Epithelial cell of proximal tubule (primary cell): ENCODE data around the gene TBL1X. TPM values are rescaled to one million over a fixed set of nuclear protein-coding genes. Genes with fewer than 3 reads are reported as not detected.

Experiments used
- DNase-seq: peaks from one replicate; pipeline ENCODE4 v3.0.0-alpha.2; 2011; ENCODE audit warnings: low read depth
- H3K4me3 ChIP-seq: 2 replicates; pipeline ENCODE4 v1.5.1; 2011; ENCODE audit warnings: low read depth, mild to moderate bottlenecking, low read length
- total RNA-seq: library from RNA; depleted of rRNA; stranded (reverse); fragments of >200 nt; gene quantifications from 2 replicates; pipeline ENCODE4 v1.2.3, GENCODE V29; 2015
- TF ChIP-seq, protein P1 (sequence below): conservative IDR thresholded peaks from 2 replicates; pipeline ENCODE4 v1.5.1; 2012; ENCODE audit warnings: low read depth, mild to moderate bottlenecking, low read length

Gene TBL1X
- total RNA-seq, 1 donor from 2014 or later: 9.1 TPM

DNA sequence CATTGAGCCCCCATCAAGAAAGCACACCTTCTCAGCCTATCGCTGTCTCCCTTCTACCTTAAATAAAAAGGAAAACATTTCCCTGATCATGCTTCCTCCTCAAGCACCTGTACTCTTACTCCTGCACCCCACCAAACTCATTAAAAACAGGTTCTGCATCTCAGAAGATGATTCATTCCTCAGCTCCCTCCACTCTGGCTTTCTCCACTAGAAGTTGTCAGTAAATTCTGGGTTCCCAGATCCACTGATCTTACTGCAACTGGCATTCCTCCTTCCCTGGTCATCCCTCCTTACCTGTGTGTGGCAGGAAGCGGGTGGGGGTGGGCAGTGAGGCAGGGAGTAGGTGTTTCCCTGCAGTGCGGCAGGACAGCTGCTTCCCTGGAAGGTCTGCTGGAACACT, 192.0 kb downstream of the TBL1X start:
- TF ChIP-seq, protein P1, sequence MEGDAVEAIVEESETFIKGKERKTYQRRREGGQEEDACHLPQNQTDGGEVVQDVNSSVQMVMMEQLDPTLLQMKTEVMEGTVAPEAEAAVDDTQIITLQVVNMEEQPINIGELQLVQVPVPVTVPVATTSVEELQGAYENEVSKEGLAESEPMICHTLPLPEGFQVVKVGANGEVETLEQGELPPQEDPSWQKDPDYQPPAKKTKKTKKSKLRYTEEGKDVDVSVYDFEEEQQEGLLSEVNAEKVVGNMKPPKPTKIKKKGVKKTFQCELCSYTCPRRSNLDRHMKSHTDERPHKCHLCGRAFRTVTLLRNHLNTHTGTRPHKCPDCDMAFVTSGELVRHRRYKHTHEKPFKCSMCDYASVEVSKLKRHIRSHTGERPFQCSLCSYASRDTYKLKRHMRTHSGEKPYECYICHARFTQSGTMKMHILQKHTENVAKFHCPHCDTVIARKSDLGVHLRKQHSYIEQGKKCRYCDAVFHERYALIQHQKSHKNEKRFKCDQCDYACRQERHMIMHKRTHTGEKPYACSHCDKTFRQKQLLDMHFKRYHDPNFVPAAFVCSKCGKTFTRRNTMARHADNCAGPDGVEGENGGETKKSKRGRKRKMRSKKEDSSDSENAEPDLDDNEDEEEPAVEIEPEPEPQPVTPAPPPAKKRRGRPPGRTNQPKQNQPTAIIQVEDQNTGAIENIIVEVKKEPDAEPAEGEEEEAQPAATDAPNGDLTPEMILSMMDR: no peak
- DNase-seq: no peak
- no peak overlapping the region for H3K4me3 ChIP-seq

DNA sequence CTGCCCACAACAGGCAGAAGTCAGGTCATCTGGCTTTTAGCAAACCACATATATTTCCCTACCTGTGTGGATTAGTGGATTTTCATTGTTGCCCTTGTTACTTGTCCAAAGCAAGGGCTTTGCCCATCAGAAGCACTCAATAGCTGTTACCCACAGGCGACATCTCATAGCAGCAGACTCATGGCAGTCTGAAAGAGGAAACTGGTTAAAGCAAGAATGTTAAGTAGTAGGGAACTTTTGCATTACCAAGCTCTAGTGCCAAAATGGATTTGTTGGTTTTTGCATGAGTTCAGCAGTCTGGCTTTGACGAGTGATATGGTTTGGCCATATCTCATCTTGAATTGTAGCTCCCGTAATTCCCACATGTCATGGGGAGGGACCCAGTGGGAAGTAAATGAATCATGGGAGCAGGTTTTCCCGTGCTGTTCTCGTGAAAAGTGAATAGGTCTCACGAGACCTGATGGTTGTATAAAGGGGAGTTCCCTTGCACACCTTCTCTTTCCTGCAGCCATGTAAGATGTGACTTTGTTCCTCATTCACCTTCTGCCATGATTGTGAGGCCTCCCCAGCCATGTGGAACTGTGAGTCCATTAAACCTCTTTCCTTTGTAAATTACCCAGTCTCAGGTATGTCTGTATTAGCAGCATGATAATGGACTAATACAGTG, 192.9 kb downstream of the TBL1X start:
- no peak for DNase-seq
- H3K4me3 ChIP-seq: no peak overlapping the region
- TF ChIP-seq, protein P1: no peak

DNA sequence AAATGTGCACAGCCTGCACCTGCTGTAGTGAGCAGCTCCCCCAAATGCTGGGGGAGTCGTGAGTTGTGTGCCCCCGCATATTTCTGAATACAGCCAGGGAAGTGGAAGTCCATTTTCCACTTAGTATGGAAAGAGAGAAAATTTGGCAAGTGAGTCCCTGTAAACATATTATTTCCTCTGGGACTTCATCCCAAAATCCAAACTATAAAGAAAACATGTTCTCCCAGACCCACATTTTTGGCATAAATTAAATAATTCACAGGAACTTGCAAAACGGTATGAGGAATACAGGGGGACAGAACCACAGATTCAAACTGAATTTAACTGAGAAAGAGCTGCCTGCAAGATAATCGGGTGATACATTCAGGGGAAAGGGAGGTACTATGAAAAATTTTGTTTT, 193.6 kb downstream of the TBL1X start:
- no peak overlapping the region for H3K4me3 ChIP-seq
- TF ChIP-seq, protein P1: no peak
- no peak for DNase-seq

DNA sequence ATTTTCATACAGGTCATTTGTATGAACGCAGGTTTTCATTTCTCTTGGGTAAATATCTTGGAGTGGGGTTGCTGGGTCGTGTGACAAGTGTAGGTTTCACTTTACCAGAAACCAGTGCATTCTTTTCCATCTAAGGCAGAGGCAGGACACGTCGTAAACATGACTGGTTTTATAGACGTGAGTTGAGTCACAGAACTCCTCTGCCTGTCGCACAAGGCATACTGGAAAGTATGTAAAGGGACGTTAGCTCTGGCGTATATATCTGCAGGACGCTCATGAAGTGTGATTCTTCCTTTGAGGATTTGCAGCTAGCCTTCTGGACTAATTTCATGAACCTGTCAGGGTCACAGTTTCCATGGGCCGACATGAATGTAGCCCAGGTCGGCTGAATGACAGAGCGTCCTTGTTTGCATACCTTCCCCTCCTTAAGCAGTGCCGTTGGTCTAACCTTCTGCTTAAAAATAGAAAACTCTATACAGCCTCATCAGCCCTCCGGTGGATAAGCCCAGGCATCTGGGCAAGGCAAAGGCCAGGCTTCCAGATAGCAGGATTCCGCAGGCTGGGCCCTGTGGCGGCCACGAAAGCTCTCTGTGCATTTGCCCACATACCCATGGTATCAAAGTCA, 194.8 kb downstream of the TBL1X start:
- TF ChIP-seq, protein P1: no peak
- DNase-seq: no peak
- no peak overlapping the region for H3K4me3 ChIP-seq

DNA sequence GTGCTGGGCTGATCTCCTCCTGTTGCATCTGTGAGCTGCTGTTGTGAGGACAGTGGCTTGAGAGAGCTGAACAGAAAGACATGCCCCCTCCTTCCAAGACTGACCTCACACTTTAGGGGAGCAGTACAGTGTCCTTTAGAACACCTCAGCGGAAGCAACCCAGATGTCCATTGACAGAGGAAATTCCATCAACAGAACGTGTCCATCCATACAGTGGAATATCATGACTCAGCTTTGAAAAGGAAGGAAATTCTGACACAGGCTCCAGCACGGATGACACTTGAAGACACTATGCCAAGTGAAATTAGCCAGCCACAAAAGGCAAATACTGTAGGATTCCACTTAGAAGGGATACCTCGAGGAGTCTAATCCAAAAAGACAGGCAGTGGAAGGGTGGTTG, 197.3 kb downstream of the TBL1X start:
- TF ChIP-seq, protein P1: no peak
- no peak overlapping the region for H3K4me3 ChIP-seq
- no peak for DNase-seq

DNA sequence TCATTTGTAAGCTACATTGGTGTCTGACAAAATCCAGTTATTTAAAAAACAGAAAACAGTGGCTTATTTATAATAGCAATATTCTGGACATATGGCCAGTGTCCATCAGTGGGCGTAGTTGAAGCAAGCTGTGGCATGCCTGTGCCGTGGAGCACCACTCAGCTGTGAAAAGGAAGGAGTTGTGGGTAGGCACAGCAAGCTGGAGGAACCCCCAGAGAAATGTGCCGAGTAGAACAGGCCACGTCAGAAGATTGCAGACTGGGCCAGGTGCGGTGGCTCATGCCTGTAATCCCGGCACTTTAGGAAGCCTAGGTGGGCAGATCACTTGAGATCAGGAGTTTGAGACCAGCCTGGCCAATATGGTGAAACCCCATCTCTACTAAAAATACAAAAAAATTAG, 198.4 kb downstream of the TBL1X start:
- no peak for DNase-seq
- H3K4me3 ChIP-seq: no peak overlapping the region
- TF ChIP-seq, protein P1: no peak

DNA sequence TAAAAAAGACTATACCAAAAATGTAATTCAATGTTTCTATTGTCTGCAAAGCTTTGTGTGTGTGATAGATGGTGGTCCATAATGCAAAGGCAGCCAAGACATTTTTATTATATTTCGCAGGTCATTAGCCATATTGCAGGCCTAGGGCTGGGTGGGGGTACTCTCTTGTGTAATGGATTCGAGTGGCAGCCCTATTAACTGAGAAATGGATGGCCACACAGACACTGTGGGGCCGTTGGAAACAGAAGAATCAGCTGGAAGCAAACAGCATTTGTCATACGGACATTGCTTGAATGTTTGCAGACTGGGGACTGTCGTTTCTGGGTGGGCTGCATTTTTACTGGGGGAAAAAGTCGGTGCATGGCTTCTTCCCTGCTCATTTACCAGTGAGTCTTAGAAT, 199.4 kb downstream of the TBL1X start:
- DNase-seq: no peak
- no peak overlapping the region for H3K4me3 ChIP-seq
- TF ChIP-seq, protein P1: no peak
